DMS79 (cell line): ENCODE results near the gene LAMTOR4.
"Not testable (repeated sequence)": the region's sequence is repeated elsewhere in the genome, so short reads cannot be mapped to it uniquely, and the experiment has no call there.

ENCODE experiments used
- DNase-seq: peaks from one replicate; lab custom pipeline; 2025; lab: John Stamatoyannopoulos, UW

Gene LAMTOR4

GRCh38 chr7:100171087-100171681 is 22.5 kb downstream of the LAMTOR4 start:
- no peak for DNase-seq

GRCh38 chr7:100171840-100172239 is 23.1 kb downstream of the LAMTOR4 start:
- no peak for DNase-seq

- no peak for DNase-seq
These were observed 25.2 kb downstream of the LAMTOR4 start for GRCh38 chr7:100173806-100174495.

GRCh38 chr7:100174582-100174981 is 25.9 kb downstream of the LAMTOR4 start:
- no peak for DNase-seq

GRCh38 chr7:100175296-100175935 is 26.7 kb downstream of the LAMTOR4 start:
- DNase-seq: no peak

- no peak for DNase-seq
These were observed 27.7 kb downstream of the LAMTOR4 start for GRCh38 chr7:100176096-100177044.

GRCh38 chr7:100177045-100178001 is 28.6 kb downstream of the LAMTOR4 start, which contains the start of the genes GPC2 and STAG3:
TSS of gene GPC2 (minus strand) at chr7:100177381. CDS start at chr7:100177199, 182 bp downstream.
TSS of gene STAG3 (plus strand) at chr7:100177918. CDS start at chr7:100180557, 2,639 bp downstream.
- DNase-seq: peak; percentile 88

- DNase-seq: not testable (repeated sequence)
These were observed 31.4 kb downstream of the LAMTOR4 start for GRCh38 chr7:100180084-100180483.

- DNase-seq: not testable (repeated sequence)
These were observed 33.9 kb downstream of the LAMTOR4 start for GRCh38 chr7:100182616-100183015.

GRCh38 chr7:100183090-100183489 is 34.4 kb downstream of the LAMTOR4 start:
- not testable (repeated sequence) for DNase-seq

- no peak for DNase-seq
These were observed 37.0 kb downstream of the LAMTOR4 start for GRCh38 chr7:100185726-100186125.

GRCh38 chr7:100189061-100189460 is 40.3 kb downstream of the LAMTOR4 start:
- DNase-seq: no peak

- DNase-seq: no peak
These were observed 41.5 kb downstream of the LAMTOR4 start for GRCh38 chr7:100190048-100190711.

GRCh38 chr7:100191775-100192174 is 43.1 kb downstream of the LAMTOR4 start:
- DNase-seq: no peak

GRCh38 chr7:100192281-100192862 is 43.7 kb downstream of the LAMTOR4 start:
- not testable (repeated sequence) for DNase-seq

GRCh38 chr7:100192969-100193368 is 44.3 kb downstream of the LAMTOR4 start:
- no peak for DNase-seq

GRCh38 chr7:100195222-100195621 is 46.5 kb downstream of the LAMTOR4 start:
- no peak for DNase-seq

- DNase-seq: not testable (repeated sequence)
These were observed 47.2 kb downstream of the LAMTOR4 start for GRCh38 chr7:100195901-100196322.

GRCh38 chr7:100198266-100198665 is 49.5 kb downstream of the LAMTOR4 start:
- DNase-seq: no peak

GRCh38 chr7:100200693-100201092 is 52.0 kb downstream of the LAMTOR4 start:
- no peak for DNase-seq
